ENCODE results near the gene ZBTB39. TPM values are rescaled to one million over a fixed set of nuclear protein-coding genes. Genes with fewer than 3 reads are reported as not detected.
"Not testable (repeated sequence)": the region's sequence is repeated elsewhere in the genome, so short reads cannot be mapped to it uniquely, and the experiment has no call there.

ZBTB39 gene
- total RNA-seq, 4 donors from 2014 or later, result 7.6 to 13.0 (median 10.9) TPM

- H3K4me3 ChIP-seq; H3K4me1 ChIP-seq; intact Hi-C loops (cut with DNase I; ENCODE audit: low total_unique reads); H3K36me3 ChIP-seq; DNase-seq; H3K27me3 ChIP-seq; H3K9me3 ChIP-seq; H3K27ac ChIP-seq: not testable (repeated sequence)
Measured at GRCh38 chr12:56965997-56966642, 40.2 kb downstream of the ZBTB39 start.

- H3K4me1 ChIP-seq; H3K36me3 ChIP-seq; intact Hi-C loops (cut with DNase I; ENCODE audit: low total_unique reads); H3K9me3 ChIP-seq; H3K27me3 ChIP-seq; H3K4me3 ChIP-seq; DNase-seq; H3K27ac ChIP-seq: not testable (repeated sequence)
Measured at GRCh38 chr12:56965124-56965523, 41.2 kb downstream of the ZBTB39 start.

- H3K4me3 ChIP-seq; H3K27ac ChIP-seq; H3K27me3 ChIP-seq; intact Hi-C loops (cut with DNase I; ENCODE audit: low total_unique reads); H3K36me3 ChIP-seq; DNase-seq; H3K4me1 ChIP-seq; H3K9me3 ChIP-seq: not testable (repeated sequence)
Measured at GRCh38 chr12:56963557-56963956, 42.8 kb downstream of the ZBTB39 start.

- DNase-seq, result not testable (repeated sequence)
Measured at GRCh38 chr12:56962247-56962646, 44.1 kb downstream of the ZBTB39 start.

GRCh38 chr12:56958422-56958821 lies 47.9 kb downstream of the ZBTB39 start:
- H3K36me3 ChIP-seq, result no peaks in the 10 kb centered on the region
- no peak for TF ChIP-seq POLR2A (IDR thresholded peaks at IDR 0.05)
- no peak for TF ChIP-seq CTCF (IDR thresholded peaks at IDR 0.05)
- H3K4me3 ChIP-seq, result no peak overlapping the region
- H3K27ac ChIP-seq, result no peak overlapping the region
- DNase-seq, result no peak
- H3K9me3 ChIP-seq, result no peaks in the 10 kb centered on the region
- intact Hi-C loops (cut with DNase I; ENCODE audit: low total_unique reads), result no loop called here
- H3K4me1 ChIP-seq, result no peaks in the 10 kb centered on the region
- H3K27me3 ChIP-seq, result no peaks in the 10 kb centered on the region

More at GRCh38 chr12:56962247-56962646, 44.1 kb downstream of the ZBTB39 start:
- intact Hi-C loops (cut with DNase I; ENCODE audit: low total_unique reads); H3K9me3 ChIP-seq; H3K36me3 ChIP-seq; H3K4me3 ChIP-seq; H3K27ac ChIP-seq; H3K4me1 ChIP-seq; H3K27me3 ChIP-seq: not testable (repeated sequence)

- TF ChIP-seq POLR2A (IDR thresholded peaks at IDR 0.05), result no peak
- TF ChIP-seq CTCF (IDR thresholded peaks at IDR 0.05), result no peak
- intact Hi-C loops (cut with DNase I; ENCODE audit: low total_unique reads), result no loop called here
- Histone ChIP-seq H3K36me3 (no peaks in the 10 kb centered on the region), H3K27me3 (no peaks in the 10 kb centered on the region), H3K4me3 (no peak within 1 kb of the TSS), H3K27ac (no peak within 1 kb of the TSS), H3K9me3 (no peaks in the 10 kb centered on the region), H3K4me1 (no peaks in the 10 kb centered on the region)
- DNase-seq, result no peak
Measured at GRCh38 chr12:56957229-56958052, 48.9 kb downstream of the ZBTB39 start, which contains the start of gene RDH16. Gene RDH16, minus strand, starts transcription at chr12:56957608. Its CDS starts 146 bp downstream, at chr12:56957462.

GRCh38 chr12:56955631-56956256 lies 50.6 kb downstream of the ZBTB39 start:
- H3K27ac ChIP-seq, result no peak overlapping the region
- no peaks in the 10 kb centered on the region for H3K27me3 ChIP-seq
- no peak for DNase-seq
- H3K4me3 ChIP-seq, result no peak overlapping the region
- H3K4me1 ChIP-seq, result no peaks in the 10 kb centered on the region
- TF ChIP-seq POLR2A (IDR thresholded peaks at IDR 0.05) (no peak), CTCF (IDR thresholded peaks at IDR 0.05) (no peak)
- intact Hi-C loops (cut with DNase I; ENCODE audit: low total_unique reads), result no loop called here
- H3K9me3 ChIP-seq, result no peaks in the 10 kb centered on the region
- no peaks in the 10 kb centered on the region for H3K36me3 ChIP-seq
